ENCODE measurements around the gene AP2S1. TPM values are rescaled to one million over a fixed set of nuclear protein-coding genes. Genes with fewer than 3 reads are reported as not detected.

Gene AP2S1
- total and polyA plus RNA-seq, 2 donors from 2014 or later = 105 to 226 TPM

GRCh38 chr19:46848389-46848788, 2.3 kb downstream of the AP2S1 start:
- Histone ChIP-seq H3K27ac (ENCODE audit: low read depth in 2 of 2, low read length in 2 of 2) (no peak overlapping the region), H3K4me1 (ENCODE audit: control insufficient read depth in 2 of 3, insufficient read depth in 2 of 3, low read depth in 1 of 3, low read length in 3 of 3) (peaks cover 0 to 8% (median 5%) of the 10 kb centered on the region in 3 donors), H3K4me3 (ENCODE audit: low read length in 3 of 3) (no peak overlapping the region), H3K9me3 (ENCODE audit: control insufficient read depth in 2 of 3, insufficient read depth in 1 of 3, low read length in 3 of 3) (no peaks in the 10 kb centered on the region), H3K27me3 (ENCODE audit: control insufficient read depth, insufficient read depth, low read length) (no peaks in the 10 kb centered on the region), H3K36me3 (ENCODE audit: control insufficient read depth in 2 of 3, insufficient read depth in 3 of 3, low read length in 3 of 3) (peaks cover 0 to 8% (median 5%) of the 10 kb centered on the region in 3 donors), H3K9ac (ENCODE audit: low read length in 3 of 3) (no peak overlapping the region)
- intact Hi-C loops (cut with DNase I) = no loop called here
- DNase-seq = peak in 1 of 5 donors; percentile 6
- TF ChIP-seq CTCF (IDR thresholded peaks at IDR 0.05; ENCODE audit: borderline replicate concordance, extremely low read depth, insufficient read depth) = no peak
- FAIRE-seq = no peak

- H3K9ac ChIP-seq (ENCODE audit: low read length in 3 of 3) = no peak overlapping the region
- no peak overlapping the region for H3K27ac ChIP-seq (ENCODE audit: low read depth in 2 of 2, low read length in 2 of 2)
- H3K9me3 ChIP-seq (ENCODE audit: control insufficient read depth in 2 of 3, insufficient read depth in 1 of 3, low read length in 3 of 3) = no peaks in the 10 kb centered on the region
- H3K27me3 ChIP-seq (ENCODE audit: control insufficient read depth, insufficient read depth, low read length) = no peaks in the 10 kb centered on the region
- intact Hi-C loops (cut with DNase I) = no loop called here
- DNase-seq = peak in 1 of 5 donors; percentile 47
- no peak overlapping the region for H3K4me3 ChIP-seq (ENCODE audit: low read length in 3 of 3)
- H3K4me1 ChIP-seq (ENCODE audit: control insufficient read depth in 2 of 3, insufficient read depth in 2 of 3, low read depth in 1 of 3, low read length in 3 of 3) = peaks cover 0 to 8% (median 5%) of the 10 kb centered on the region in 3 donors
- H3K36me3 ChIP-seq (ENCODE audit: control insufficient read depth in 2 of 3, insufficient read depth in 3 of 3, low read length in 3 of 3) = peaks cover 0 to 14% (median 5%) of the 10 kb centered on the region in 3 donors
- no peak for FAIRE-seq
- no peak for TF ChIP-seq CTCF (IDR thresholded peaks at IDR 0.05; ENCODE audit: borderline replicate concordance, extremely low read depth, insufficient read depth)
Measured at GRCh38 chr19:46847528-46847927, 3.1 kb downstream of the AP2S1 start.

- intact Hi-C loops (cut with DNase I) = no loop called here
- no peak for TF ChIP-seq CTCF (IDR thresholded peaks at IDR 0.05; ENCODE audit: borderline replicate concordance, extremely low read depth, insufficient read depth)
- peaks cover 0 to 14% (median 5%) of the 10 kb centered on the region in 3 donors for H3K36me3 ChIP-seq (ENCODE audit: control insufficient read depth in 2 of 3, insufficient read depth in 3 of 3, low read length in 3 of 3)
- H3K27ac ChIP-seq (ENCODE audit: low read depth in 2 of 2, low read length in 2 of 2) = no peak overlapping the region
- DNase-seq (peak in 1 of 5 donors; percentile 65), FAIRE-seq (no peak)
- no peak overlapping the region for H3K9ac ChIP-seq (ENCODE audit: low read length in 3 of 3)
- no peaks in the 10 kb centered on the region for H3K27me3 ChIP-seq (ENCODE audit: control insufficient read depth, insufficient read depth, low read length)
- H3K4me1 ChIP-seq (ENCODE audit: control insufficient read depth in 2 of 3, insufficient read depth in 2 of 3, low read depth in 1 of 3, low read length in 3 of 3) = peaks cover 0 to 13% (median 5%) of the 10 kb centered on the region in 3 donors
- H3K9me3 ChIP-seq (ENCODE audit: control insufficient read depth in 2 of 3, insufficient read depth in 1 of 3, low read length in 3 of 3) = no peaks in the 10 kb centered on the region
- H3K4me3 ChIP-seq (ENCODE audit: low read length in 3 of 3) = no peak overlapping the region
Measured at GRCh38 chr19:46845959-46846459, 4.6 kb downstream of the AP2S1 start.

Data from kidney (tissue), 14 donors.